ENCODE measurements around the gene INTS7. TPM values are rescaled to one million over a fixed set of nuclear protein-coding genes. Genes with fewer than 3 reads are reported as not detected.

The INTS7 gene
- total RNA-seq, 2 donors from 2014 or later: 6.6 to 8.6 TPM

DNA sequence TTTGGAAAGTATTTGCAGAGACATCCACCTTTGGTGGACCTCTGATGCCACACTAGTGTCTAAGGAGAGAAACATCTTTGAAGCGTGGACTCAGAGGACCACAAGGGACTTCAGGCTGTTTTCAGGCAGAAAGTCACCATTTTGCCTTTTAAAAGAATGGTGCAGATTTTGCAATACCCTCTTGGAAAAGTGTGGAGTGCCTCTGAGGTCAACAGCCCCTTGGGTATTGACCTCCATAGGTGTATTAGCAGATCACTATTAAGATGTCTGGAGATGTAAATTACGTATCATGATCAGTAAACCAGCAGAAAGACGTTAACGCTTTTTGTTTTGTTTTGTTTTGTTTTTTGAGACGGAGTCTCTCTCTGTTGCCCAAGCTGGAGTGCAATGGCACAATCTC, 87.0 kb downstream of the INTS7 start:
- no peak for TF ChIP-seq POLR2A (IDR thresholded peaks at IDR 0.05)
- TF ChIP-seq, protein P1, sequence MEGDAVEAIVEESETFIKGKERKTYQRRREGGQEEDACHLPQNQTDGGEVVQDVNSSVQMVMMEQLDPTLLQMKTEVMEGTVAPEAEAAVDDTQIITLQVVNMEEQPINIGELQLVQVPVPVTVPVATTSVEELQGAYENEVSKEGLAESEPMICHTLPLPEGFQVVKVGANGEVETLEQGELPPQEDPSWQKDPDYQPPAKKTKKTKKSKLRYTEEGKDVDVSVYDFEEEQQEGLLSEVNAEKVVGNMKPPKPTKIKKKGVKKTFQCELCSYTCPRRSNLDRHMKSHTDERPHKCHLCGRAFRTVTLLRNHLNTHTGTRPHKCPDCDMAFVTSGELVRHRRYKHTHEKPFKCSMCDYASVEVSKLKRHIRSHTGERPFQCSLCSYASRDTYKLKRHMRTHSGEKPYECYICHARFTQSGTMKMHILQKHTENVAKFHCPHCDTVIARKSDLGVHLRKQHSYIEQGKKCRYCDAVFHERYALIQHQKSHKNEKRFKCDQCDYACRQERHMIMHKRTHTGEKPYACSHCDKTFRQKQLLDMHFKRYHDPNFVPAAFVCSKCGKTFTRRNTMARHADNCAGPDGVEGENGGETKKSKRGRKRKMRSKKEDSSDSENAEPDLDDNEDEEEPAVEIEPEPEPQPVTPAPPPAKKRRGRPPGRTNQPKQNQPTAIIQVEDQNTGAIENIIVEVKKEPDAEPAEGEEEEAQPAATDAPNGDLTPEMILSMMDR (IDR thresholded peaks at IDR 0.05): no peak
- ATAC-seq: no peak
- DNase-seq: no peak
- Histone ChIP-seq H3K9me3 (no peaks in the 10 kb centered on the region), H3K27ac (no peak overlapping the region), H3K4me3 (no peak overlapping the region), H3K36me3 (replicated peaks in 1 of 2; ENCODE audit: insufficient read depth in 1 of 2, low read depth in 2 of 2) (no peaks in the 10 kb centered on the region), H3K4me1 (peaks cover 21% of the 10 kb centered on the region), H3K27me3 (no peaks in the 10 kb centered on the region)
- 90 to 92% methylated on average over 5 of the region's 5 CpGs for WGBS, 2 donors
- intact Hi-C loops (cut with DNase I): loop anchor here (10.0 kb wide), 1 partner anchor 244 kb away; no protein-coding TSS in a partner anchor

GRCh38 chr1:211947396-211948295, 87.7 kb downstream of the INTS7 start:
- Histone ChIP-seq H3K4me1 (peaks cover 26% of the 10 kb centered on the region), H3K4me3 (no peak overlapping the region), H3K9me3 (no peaks in the 10 kb centered on the region), H3K27me3 (no peaks in the 10 kb centered on the region), H3K36me3 (replicated peaks in 1 of 2; ENCODE audit: insufficient read depth in 1 of 2, low read depth in 2 of 2) (no peaks in the 10 kb centered on the region), H3K27ac (peak overlapping the region in 1 of 4 donors; percentile 17)
- ATAC-seq (no peak), DNase-seq (peak in 1 of 4 donors; percentile 29)
- 72 to 78% methylated on average over 11 of the region's 11 CpGs for WGBS, 2 donors
- no peak for TF ChIP-seq POLR2A (IDR thresholded peaks at IDR 0.05)
- TF ChIP-seq, protein P1 (IDR thresholded peaks at IDR 0.05): no peak
- intact Hi-C loops (cut with DNase I): loop anchor here (10.0 kb wide), 1 partner anchor 243 kb away; no protein-coding TSS in a partner anchor

GRCh38 chr1:211944733-211945500, 90.4 kb downstream of the INTS7 start:
- peaks cover 32% of the 10 kb centered on the region for H3K4me1 ChIP-seq
- H3K36me3 ChIP-seq (replicated peaks in 1 of 2; ENCODE audit: insufficient read depth in 1 of 2, low read depth in 2 of 2): peaks cover 0 to 3% of the 10 kb centered on the region in 2 donors
- TF ChIP-seq, protein P1 (IDR thresholded peaks at IDR 0.05): peak; percentile 27 to 86 (median 68)
- TF ChIP-seq POLR2A (IDR thresholded peaks at IDR 0.05): no peak
- no peaks in the 10 kb centered on the region for H3K27me3 ChIP-seq
- ATAC-seq (peak; percentile 92), DNase-seq (peak; percentile 68 to 86 (median 80))
- 18 to 23% methylated on average over 10 of the region's 10 CpGs for WGBS, 2 donors
- peak overlapping the region in 3 of 4 donors; percentile 9 to 67 (median 37) for H3K27ac ChIP-seq
- no peaks in the 10 kb centered on the region for H3K9me3 ChIP-seq
- H3K4me3 ChIP-seq: no peak overlapping the region
- intact Hi-C loops (cut with DNase I): loop anchor here (10.0 kb wide), 1 partner anchor 240 kb away; no protein-coding TSS in a partner anchor

GRCh38 chr1:211942583-211942982, 92.8 kb downstream of the INTS7 start:
- intact Hi-C loops (cut with DNase I): loop anchor here (10.0 kb wide), 1 partner anchor 238 kb away; no protein-coding TSS in a partner anchor
- Histone ChIP-seq H3K9me3 (no peaks in the 10 kb centered on the region), H3K4me1 (peaks cover 38% of the 10 kb centered on the region), H3K27ac (no peak overlapping the region), H3K36me3 (replicated peaks in 1 of 2; ENCODE audit: insufficient read depth in 1 of 2, low read depth in 2 of 2) (peaks cover 0 to 3% of the 10 kb centered on the region in 2 donors), H3K27me3 (no peaks in the 10 kb centered on the region), H3K4me3 (no peak overlapping the region)
- no peak for DNase-seq
- TF ChIP-seq, protein P1 (IDR thresholded peaks at IDR 0.05): no peak
- TF ChIP-seq POLR2A (IDR thresholded peaks at IDR 0.05): no peak
- no peak for ATAC-seq
- WGBS, 2 donors: 54 to 71% methylated on average over 3 of the region's 3 CpGs
